HG03139 (cell line): ENCODE results near the gene WDR91.
"Not testable (repeated sequence)": the region's sequence is repeated elsewhere in the genome, so short reads cannot be mapped to it uniquely, and the experiment has no call there.

ENCODE experiments used
- ATAC-seq: cut with Tn5 transposase; IDR thresholded peaks from one replicate; pipeline ENCODE4 v1.9.1; 2021; ENCODE audit not compliant: unreplicated experiment

The WDR91 gene

GRCh38 chr7:135181261-135181928 is 29.9 kb downstream of the WDR91 start:
- no peak for ATAC-seq

DNA sequence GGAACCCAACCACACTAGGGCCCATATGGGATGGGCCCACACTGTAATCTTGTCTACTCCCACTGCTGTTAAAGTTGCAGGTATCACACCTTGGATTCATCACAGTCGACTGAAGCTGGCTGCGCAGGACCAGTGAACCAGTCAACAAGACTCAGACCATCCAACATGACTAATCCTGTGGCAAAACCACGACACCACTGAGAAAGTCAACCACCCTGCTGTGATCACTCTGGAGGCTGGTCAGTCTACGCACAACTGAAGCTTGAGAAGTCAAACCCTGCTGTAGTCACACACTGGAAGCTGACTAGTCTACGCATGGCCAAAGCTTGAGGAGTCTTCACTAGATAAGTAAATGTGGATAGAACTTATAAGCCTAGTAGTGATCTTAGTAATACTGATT is 31.2 kb downstream of the WDR91 start:
- ATAC-seq: no peak

DNA sequence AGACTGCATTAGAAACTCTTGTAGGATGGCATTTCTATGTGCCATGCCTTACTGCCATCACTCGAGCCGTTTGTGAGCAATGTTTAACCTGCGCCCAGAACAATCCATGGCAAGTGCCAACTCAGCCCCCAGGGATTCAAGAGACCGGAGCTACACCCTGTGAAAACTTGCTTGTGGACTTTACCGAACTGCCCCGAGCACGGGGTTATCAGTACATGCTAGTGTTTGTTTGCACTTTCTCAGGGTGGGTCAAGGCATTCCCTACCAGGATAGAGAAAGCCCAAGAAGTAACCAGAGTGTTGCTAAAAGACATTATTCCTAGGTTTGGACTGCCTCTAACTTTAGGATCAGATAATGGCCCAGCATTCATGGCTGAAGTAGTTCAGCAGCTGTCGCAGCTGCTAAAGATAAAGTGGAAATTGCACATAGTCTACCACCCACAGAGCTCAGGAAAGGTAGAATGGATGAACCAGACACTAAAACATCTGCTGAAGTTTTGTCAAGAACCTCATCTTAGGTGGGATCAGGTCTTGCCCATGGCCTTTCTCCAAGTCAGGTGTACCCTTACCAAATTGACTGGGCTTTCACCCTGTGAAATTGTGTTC is 31.9 kb downstream of the WDR91 start:
- no peak for ATAC-seq

- ATAC-seq: no peak
These were observed 33.0 kb downstream of the WDR91 start for GRCh38 chr7:135178364-135178763.

GRCh38 chr7:135177028-135177696 is 34.2 kb downstream of the WDR91 start:
- no peak for ATAC-seq

DNA sequence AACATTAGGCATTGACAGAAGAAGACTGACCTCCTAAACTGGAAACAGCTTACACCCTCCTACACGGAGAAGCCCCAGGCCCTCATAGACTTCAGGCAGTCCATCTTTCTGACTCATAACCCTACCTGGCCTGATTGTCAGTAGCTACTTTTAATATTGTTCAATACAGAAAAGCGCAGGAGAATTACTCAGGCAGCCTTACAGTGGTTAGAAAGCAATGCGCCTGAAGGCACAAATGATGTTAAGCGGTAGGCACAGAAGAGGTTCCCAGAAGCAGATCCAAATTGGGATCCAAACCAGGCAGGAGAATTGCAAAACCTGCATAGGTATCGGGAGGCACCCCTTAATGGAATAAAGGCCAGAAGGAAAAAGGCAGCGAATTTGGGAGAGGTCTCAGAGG is 35.4 kb downstream of the WDR91 start:
- no peak for ATAC-seq

- no peak for ATAC-seq
These were observed 36.4 kb downstream of the WDR91 start for GRCh38 chr7:135174941-135175340.

DNA sequence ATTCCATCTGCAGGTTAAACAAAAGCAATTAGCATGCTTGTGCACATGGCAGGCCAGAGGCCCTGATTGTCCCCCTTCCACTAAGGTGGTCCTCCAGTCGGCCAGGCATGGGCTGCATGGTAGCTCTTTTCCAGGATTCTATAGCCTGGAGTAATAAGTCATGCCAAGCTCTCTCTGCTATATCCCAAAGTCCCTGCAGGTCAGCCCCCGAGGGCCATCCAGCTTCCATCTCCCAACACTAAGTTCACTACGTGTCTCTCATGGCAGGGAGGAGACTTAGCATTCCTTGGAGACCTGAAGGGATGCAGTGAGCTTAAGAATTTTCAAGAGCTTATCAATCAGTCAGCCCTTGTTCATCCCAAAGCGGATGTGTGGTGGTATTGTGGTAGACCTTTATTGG is 37.4 kb downstream of the WDR91 start:
- not testable (repeated sequence) for ATAC-seq

DNA sequence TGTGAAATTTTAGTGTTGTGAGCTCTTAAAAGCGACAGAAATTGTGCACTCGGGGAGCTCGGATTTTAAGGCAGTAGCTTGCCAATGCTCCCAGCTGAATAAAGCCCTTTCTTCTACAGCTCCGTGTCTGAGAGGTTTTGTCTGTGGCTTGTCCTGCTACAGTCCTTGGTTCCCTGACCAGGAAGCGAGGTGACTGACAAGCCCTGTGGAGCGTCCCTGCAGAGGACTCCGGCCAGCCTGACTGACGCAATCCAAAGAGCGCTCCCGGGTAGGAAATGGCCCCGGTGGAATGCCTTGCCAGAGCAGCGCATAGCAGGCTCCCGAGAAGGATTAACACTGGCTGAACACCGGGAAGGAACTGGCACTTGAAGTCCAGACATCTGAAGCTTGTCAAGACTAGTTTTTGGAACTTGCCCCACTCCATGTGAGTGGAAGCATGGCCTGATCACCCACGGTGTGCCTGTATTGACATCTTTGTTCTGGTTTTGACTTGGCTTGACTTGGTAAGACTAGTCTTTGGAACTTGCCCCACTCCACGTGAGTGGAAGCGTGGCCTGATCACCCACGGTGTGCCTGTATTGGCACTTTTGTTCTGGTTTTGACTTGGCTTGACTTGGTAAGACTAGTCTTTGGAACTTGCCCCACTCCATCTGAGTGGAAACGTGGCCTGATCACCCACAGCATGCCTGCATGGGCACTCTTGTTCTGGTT is 39.6 kb downstream of the WDR91 start:
- ATAC-seq: not testable (repeated sequence)

DNA sequence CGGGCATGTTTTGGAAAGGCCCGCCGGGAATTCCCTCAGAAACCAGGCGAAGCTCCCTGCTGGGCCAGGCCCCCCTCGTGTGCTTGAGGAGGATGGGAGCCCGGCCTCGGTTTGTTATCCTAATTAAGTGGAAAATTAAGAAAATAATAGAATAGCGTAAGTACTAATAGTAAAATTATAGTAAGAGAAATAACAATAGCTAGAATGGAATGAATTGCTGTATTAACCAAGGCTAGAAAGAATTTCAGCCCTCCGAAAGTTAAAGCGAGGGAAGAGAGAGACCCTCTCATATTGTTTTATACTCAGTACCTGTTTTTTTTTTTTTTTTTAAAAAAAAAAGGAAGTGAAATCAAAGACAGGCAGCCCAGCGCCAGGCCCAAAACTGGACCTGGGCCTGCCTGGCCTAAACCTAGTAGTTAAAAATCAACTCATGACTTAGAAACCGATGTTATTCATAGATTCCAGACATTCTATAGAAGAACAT is 40.3 kb downstream of the WDR91 start:
- peak; percentile 21 for ATAC-seq

GRCh38 chr7:135170274-135170997 is 40.9 kb downstream of the WDR91 start, which contains the start of gene CYREN:
Gene CYREN, minus strand, starts transcription at chr7:135170707. Its CDS starts 1,785 bp downstream, at chr7:135168922.
- ATAC-seq: peak; percentile 72

DNA sequence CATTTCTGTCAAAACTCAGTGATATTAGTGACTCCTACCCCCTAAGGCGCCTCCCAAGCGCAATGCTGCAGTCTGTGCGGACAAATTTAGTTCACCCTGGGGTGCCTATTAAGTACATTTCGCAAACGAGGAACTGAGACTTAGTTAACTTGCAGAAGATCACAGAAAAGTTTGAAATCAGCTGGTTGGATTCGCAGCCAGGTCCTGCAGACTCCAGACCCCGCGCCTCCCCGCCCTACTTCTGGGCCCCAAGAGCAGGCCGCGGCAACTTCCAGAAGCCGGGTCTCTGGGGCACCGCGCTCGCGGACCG is 41.4 kb downstream of the WDR91 start:
- peak; percentile 11 for ATAC-seq

DNA sequence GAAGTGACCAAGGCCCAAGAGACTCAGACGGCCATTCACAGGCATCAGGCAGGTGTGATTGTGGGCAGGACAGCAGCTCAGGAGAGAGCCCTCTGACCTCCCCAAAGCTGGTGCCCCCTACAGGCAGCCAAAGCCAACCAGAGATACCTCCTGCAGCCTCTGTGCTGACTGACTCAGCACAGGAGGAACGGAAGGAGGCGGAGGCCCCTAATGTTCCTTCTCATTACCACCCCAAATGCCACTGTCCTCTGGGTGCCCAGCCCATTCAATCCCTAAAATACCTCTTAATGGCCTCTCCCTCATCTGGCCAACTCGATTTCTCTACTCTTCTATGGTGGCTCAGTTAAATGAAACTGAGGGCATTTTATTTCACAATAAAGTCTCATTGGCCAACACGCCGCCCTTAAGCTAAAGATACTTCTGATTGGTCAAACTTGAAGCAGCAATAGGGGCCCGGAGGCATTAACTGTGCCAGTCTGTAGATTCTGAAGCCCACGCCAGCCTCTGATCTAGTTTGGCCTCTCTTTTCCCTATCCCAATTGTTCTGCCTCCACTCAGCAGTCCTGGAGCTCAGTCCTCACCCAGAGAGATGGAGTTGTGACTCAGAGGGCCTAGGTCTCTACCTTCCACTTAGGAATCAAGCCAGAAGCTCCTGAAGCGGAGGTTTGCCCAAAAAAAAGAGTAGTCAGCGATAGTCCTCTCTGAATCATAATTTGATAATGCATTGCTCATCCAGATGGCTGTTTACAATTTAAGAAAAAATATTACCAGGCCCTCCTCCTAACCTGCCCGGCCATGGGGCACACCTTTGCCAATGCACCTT is 42.0 kb downstream of the WDR91 start:
- peak; percentile 38 for ATAC-seq

DNA sequence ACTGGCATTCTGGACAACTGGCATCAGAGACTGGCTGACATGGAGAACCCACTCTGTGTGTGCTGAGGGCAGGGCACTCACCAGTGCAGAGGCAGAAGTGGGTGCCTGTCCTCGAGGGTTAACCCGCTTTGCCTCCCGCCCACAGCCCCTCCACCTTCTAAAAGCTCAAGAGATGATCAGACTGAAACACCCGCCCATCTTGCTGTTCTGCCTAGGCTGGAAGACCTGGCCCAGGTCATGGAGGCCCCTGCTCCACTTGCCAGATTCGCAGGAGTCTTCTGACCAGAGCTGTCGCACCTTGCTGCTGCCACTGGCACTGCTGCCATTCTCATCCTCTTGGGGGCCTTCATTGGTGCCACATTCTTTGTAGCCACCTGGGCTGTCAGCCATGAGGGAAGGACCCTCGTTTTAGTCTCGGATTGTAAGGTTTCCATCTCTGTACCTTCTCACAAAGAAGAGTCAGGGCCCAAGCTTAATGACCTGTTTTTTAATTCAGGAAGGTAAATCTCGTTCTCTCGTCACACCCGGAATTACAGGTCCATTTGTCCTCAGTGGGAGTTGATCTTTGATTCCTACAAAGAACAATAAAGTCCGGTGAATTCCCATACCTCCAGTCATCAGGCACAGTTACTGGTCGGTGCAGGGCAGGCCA is 42.7 kb downstream of the WDR91 start:
- ATAC-seq: no peak

DNA sequence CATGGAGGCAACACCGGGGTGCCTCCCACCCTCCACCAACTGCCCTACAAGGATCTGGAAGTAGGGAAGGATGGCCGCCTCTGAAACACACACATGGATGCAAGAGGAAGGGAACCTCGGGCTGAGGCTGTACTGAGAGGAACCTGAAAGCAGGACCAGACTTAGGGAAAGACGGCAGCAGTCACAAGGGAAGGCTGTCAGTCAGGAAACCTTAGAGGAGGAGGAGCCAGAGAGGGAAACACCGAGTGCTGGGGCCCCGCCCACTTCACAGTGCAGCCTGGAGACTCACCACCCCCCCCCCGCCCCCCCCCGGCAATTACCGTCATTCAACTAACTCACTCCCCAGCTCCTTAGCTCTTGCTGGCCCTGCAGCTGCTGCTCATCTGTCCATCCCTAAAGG is 43.3 kb downstream of the WDR91 start:
- no peak for ATAC-seq

DNA sequence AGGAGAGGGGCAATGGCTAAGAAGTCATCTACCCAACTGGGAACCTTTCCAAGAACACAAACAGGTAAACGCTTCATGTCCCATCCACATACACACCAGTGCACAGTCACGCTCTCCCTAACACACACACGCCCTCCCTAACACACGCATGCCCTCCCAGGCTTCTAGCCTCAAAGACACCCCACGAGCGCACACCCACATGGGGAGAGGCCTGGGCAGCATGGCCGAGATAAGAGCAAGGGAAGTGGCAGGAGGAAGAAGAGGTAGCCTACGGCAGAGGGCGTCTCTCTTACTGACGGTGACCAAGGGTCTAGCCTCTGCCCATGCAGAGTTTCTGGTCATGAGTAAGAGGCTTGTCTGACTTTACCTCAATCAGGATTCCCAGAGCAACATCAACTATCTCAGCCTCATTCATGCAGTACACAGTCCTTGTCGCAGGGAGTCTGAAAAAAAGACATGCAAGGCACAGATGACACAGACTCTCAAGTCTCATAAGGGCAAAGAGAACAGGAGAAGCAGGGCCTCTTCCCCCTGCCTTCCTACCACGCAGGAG is 43.9 kb downstream of the WDR91 start:
- ATAC-seq: no peak

GRCh38 chr7:135166338-135166990 is 44.9 kb downstream of the WDR91 start:
- ATAC-seq: no peak

- ATAC-seq: no peak
These were observed 45.5 kb downstream of the WDR91 start for GRCh38 chr7:135165862-135166261.
